Stomach (tissue), 4 donors: ENCODE data around the gene NUMB.

Source experiments
- CTCF ChIP-seq, 7 experiments: fragments of 450-650 bp in 4 of 7; fragments of 200-600 bp in 3 of 7; sonication (generic) in 3 of 7; IDR thresholded peaks; one replicate each; pipeline ENCODE4 v1.5.1; 2016 to 2019; ENCODE audit warnings: antibody characterized with exemption in 7 of 7, control low read depth in 2 of 7, mild to moderate bottlenecking in 1 of 7
- EP300 ChIP-seq: sonication (generic); formaldehyde crosslinking; IDR thresholded peaks from one replicate; pipeline ENCODE4 v1.6.1; 2017; ENCODE audit warnings: antibody characterized with exemption
- POLR2A ChIP-seq, 4 donors: fragments of 450-650 bp; IDR thresholded peaks; one replicate each; pipeline ENCODE4 v1.6.1; 2016; ENCODE audit warnings: antibody characterized with exemption in 4 of 4, control low read depth in 2 of 4, mild to moderate bottlenecking in 1 of 4, moderate library complexity in 1 of 4
- POLR2AphosphoS5 ChIP-seq, 3 donors: sonication (generic); formaldehyde crosslinking; IDR thresholded peaks; one replicate each; pipeline ENCODE4 v1.6.1; 2016; ENCODE audit warnings: antibody characterized with exemption in 3 of 3

DNA sequence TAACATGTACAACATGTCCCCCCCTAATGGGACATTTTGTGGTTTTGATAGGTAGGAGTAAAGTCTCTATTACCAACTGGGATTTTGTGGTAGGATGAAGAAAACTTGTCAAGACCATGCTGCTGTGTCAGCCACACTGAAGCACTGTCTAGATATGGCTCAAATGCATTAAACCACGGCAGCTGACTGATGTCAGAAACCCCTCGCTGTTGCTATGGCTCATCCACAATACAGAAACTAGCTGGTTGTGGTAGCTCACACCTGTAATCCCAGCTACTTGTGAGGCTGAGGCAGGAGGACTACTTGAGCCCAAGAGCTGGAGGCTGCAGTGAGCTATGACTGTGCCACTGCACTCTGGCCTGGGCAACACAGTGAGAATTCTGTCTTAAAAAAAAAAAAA is 181.0 kb downstream of the NUMB start:
- TF ChIP-seq POLR2AphosphoS5 (IDR thresholded peaks at IDR 0.05) (no peak), POLR2A (IDR thresholded peaks at IDR 0.05) (no peak), CTCF (IDR thresholded peaks at IDR 0.05) (no peak), EP300 (no peak)
